PC-9 (cell line): ENCODE data around the gene PLEKHG7. TPM values are rescaled to one million over a fixed set of nuclear protein-coding genes. Genes with fewer than 3 reads are reported as not detected.

ENCODE experiments used
- BruUV-seq: library from RNA; stranded (reverse); fragments of 400-500 nt; replicated peaks from 2 replicates; lab custom pipeline; 2021; lab: Mats Ljungman, UMichigan
- CTCF ChIA-PET: fragments of 300-600 bp; sonication (Branson Sonifier 250); formaldehyde crosslinking; loops from one replicate; lab custom pipeline; 2022; ENCODE audit warnings: antibody characterized with exemption; lab: Charles Lee
- POLR2A ChIA-PET: fragments of 300-600 bp; sonication (Branson Sonifier 250); formaldehyde crosslinking; loops from one replicate; lab custom pipeline; 2022; ENCODE audit warnings: antibody characterized with exemption; ENCODE audit not compliant: unreplicated experiment; lab: Charles Lee
- DNase-seq, 2 experiments: peaks; one replicate each; pipeline versions ENCODE4 v3.0.0 to v3.0.0-alpha.2; 2015 to 2022; ENCODE audit warnings: mixed read lengths in 1 of 2
- H2AFZ ChIP-seq: fragments of 200-600 bp; sonication (generic); 2 replicates; pipeline ENCODE4 v1.8.1; 2017; ENCODE audit warnings: antibody characterized with exemption
- H3F3A ChIP-seq: fragments of 200-600 bp; sonication (generic); 2 replicates; pipeline ENCODE4 v1.8.1; 2017; ENCODE audit warnings: antibody characterized with exemption, mild to moderate bottlenecking, low read depth; ENCODE audit not compliant: insufficient read depth
- H3K27ac ChIP-seq: fragments of 200-600 bp; sonication (generic); 2 replicates; pipeline ENCODE4 v1.6.1; 2016; ENCODE audit warnings: mixed run types
- H3K27me3 ChIP-seq: fragments of 200-600 bp; sonication (generic); 2 replicates; pipeline ENCODE4 v1.6.1; 2016; ENCODE audit warnings: low read depth, mixed run types; ENCODE audit not compliant: insufficient read depth
- H3K36me3 ChIP-seq: fragments of 200-600 bp; sonication (generic); 2 replicates; pipeline ENCODE4 v1.6.1; 2016; ENCODE audit warnings: low read depth, mixed run types
- H3K4me1 ChIP-seq: fragments of 200-600 bp; sonication (generic); replicated peaks from 2 replicates; pipeline ENCODE4 v1.6.1; 2016; ENCODE audit warnings: mixed run types; ENCODE audit not compliant: insufficient read depth
- H3K4me2 ChIP-seq: fragments of 200-600 bp; sonication (generic); 2 replicates; pipeline ENCODE4 v1.6.1; 2017; ENCODE audit warnings: mixed run types
- H3K4me3 ChIP-seq: fragments of 200-600 bp; sonication (generic); 2 replicates; pipeline ENCODE4 v1.6.1; 2016; ENCODE audit warnings: mixed run types
- H3K79me2 ChIP-seq: fragments of 200-600 bp; sonication (generic); 2 replicates; pipeline ENCODE4 v1.6.1; 2017; ENCODE audit warnings: low read depth, mixed run types
- H3K9me2 ChIP-seq: fragments of 200-600 bp; sonication (generic); 2 replicates; pipeline ENCODE4 v1.8.1; 2017; ENCODE audit warnings: mild to moderate bottlenecking; ENCODE audit not compliant: insufficient read depth
- H3K9me3 ChIP-seq: fragments of 200-600 bp; sonication (generic); 2 replicates; pipeline ENCODE4 v1.8.1; 2016; ENCODE audit warnings: low read depth; ENCODE audit not compliant: insufficient read depth
- H4K20me1 ChIP-seq: fragments of 200-600 bp; sonication (generic); 2 replicates; pipeline ENCODE4 v1.8.1; 2017; ENCODE audit not compliant: insufficient read depth
- CTCF ChIP-seq: fragments of 200-600 bp; sonication (generic); conservative IDR thresholded peaks from 2 replicates; pipeline ENCODE4 v1.6.1; 2017; ENCODE audit warnings: mixed run types, antibody characterized with exemption, mild to moderate bottlenecking, moderate library complexity
- EZH2 ChIP-seq: fragments of 200-600 bp; sonication (generic); IDR thresholded peaks from 2 replicates; pipeline ENCODE4 v1.8.0; 2017; ENCODE audit warnings: antibody characterized with exemption, low read depth
- intact Hi-C: fragments of 100-400 bp; cut with micrococcal nuclease; formaldehyde crosslinking; loops from one replicate; pipeline ENCODE4 v1.10.0; 2022; ENCODE audit not compliant: unreplicated experiment
- total RNA-seq: library from RNA; stranded (reverse); gene quantifications from 2 replicates; pipeline ENCODE4 v1.2.3, GENCODE V29; 2021

PLEKHG7 gene
- total RNA-seq, 1 experiment from 2014 or later, result not detected

GRCh38 chr12:92673756-92674155 is 29.0 kb upstream of the PLEKHG7 start:
- H3K4me1 ChIP-seq, result no peaks in the 10 kb centered on the region
- CTCF ChIA-PET, result no interaction called here
- TF ChIP-seq EZH2 (no peak), CTCF (no peak)

GRCh38 chr12:92674500-92674899 is 28.3 kb upstream of the PLEKHG7 start:
- H3K36me3 ChIP-seq, result no peaks in the 10 kb centered on the region
- no TSS peak for BruUV-seq
- H4K20me1 ChIP-seq, result no peaks in the 10 kb centered on the region
- no peak overlapping the region for H3K4me3 ChIP-seq
- no peaks in the 10 kb centered on the region for H3K9me3 ChIP-seq
- no peaks in the 10 kb centered on the region for H3K27me3 ChIP-seq
- H3K27ac ChIP-seq, result no peak overlapping the region
- ChIA-PET CTCF (no interaction called here), POLR2A (no interaction called here)
- no peaks in the 10 kb centered on the region for H3K4me1 ChIP-seq
- H3F3A ChIP-seq, result no peaks in the 10 kb centered on the region
- no peaks in the 10 kb centered on the region for H3K79me2 ChIP-seq
- no peak for DNase-seq
- H3K9me2 ChIP-seq, result no peaks in the 10 kb centered on the region
- H3K4me2 ChIP-seq, result no peak overlapping the region
- intact Hi-C loops, result no loop called here
- no peak overlapping the region for H2AFZ ChIP-seq
- no peak for TF ChIP-seq EZH2
- TF ChIP-seq CTCF, result no peak

More at GRCh38 chr12:92673756-92674155, 29.0 kb upstream of the PLEKHG7 start:
- POLR2A ChIA-PET, result no interaction called here
- H4K20me1 ChIP-seq, result no peaks in the 10 kb centered on the region
- no peaks in the 10 kb centered on the region for H3K27me3 ChIP-seq
- no peaks in the 10 kb centered on the region for H3K79me2 ChIP-seq
- no TSS peak for BruUV-seq
- H3K4me3 ChIP-seq, result no peak overlapping the region
- no peaks in the 10 kb centered on the region for H3K36me3 ChIP-seq
- no peak overlapping the region for H3K4me2 ChIP-seq
- H3K9me3 ChIP-seq, result no peaks in the 10 kb centered on the region
- no peak for DNase-seq
- no peak overlapping the region for H2AFZ ChIP-seq
- no peaks in the 10 kb centered on the region for H3F3A ChIP-seq
- H3K9me2 ChIP-seq, result no peaks in the 10 kb centered on the region
- intact Hi-C loops, result no loop called here
- no peak overlapping the region for H3K27ac ChIP-seq

GRCh38 chr12:92675092-92675865 is 27.5 kb upstream of the PLEKHG7 start:
- no peaks in the 10 kb centered on the region for H4K20me1 ChIP-seq
- H3K79me2 ChIP-seq, result no peaks in the 10 kb centered on the region
- no peak overlapping the region for H2AFZ ChIP-seq
- no peaks in the 10 kb centered on the region for H3F3A ChIP-seq
- TF ChIP-seq EZH2 (no peak), CTCF (no peak)
- ChIA-PET POLR2A (no interaction called here), CTCF (no interaction called here)
- H3K27ac ChIP-seq, result no peak overlapping the region
- H3K27me3 ChIP-seq, result no peaks in the 10 kb centered on the region
- no peaks in the 10 kb centered on the region for H3K9me2 ChIP-seq
- intact Hi-C loops, result no loop called here
- no peak for DNase-seq
- H3K36me3 ChIP-seq, result no peaks in the 10 kb centered on the region
- no peak overlapping the region for H3K4me3 ChIP-seq
- no peaks in the 10 kb centered on the region for H3K9me3 ChIP-seq
- H3K4me2 ChIP-seq, result no peak overlapping the region
- BruUV-seq, result no TSS peak
- no peaks in the 10 kb centered on the region for H3K4me1 ChIP-seq
